GM10248 (cell line): Measurements from ENCODE around the gene TRAF1.

ENCODE experiments used
- CTCF ChIA-PET: fragments of 300-600 bp; sonication (Branson Sonifier 250); formaldehyde crosslinking; extraction: SDS; loops from one replicate; lab custom pipeline; 2021; ENCODE audit warnings: antibody characterized with exemption; lab: Yijun Ruan, JAX
- POLR2A ChIA-PET: fragments of 350-650 bp; sonication (Branson Sonifier 250); formaldehyde crosslinking; extraction: SDS; loops from one replicate; lab custom pipeline; 2020; ENCODE audit warnings: antibody characterized with exemption; lab: Yijun Ruan, JAX
- DNase-seq: peaks from one replicate; pipeline ENCODE4 v3.0.0; 2012; ENCODE audit errors: extremely low spot score
- TF ChIP-seq, protein P1 (sequence below): IDR thresholded peaks from 2 replicates; pipeline ENCODE4 v1.5.1; 2012; ENCODE audit warnings: mild to moderate bottlenecking, low read depth; ENCODE audit errors: extremely low read depth, missing control alignments, control extremely low read depth

The TRAF1 gene

GRCh38 chr9:120853198-120853597 is 73.4 kb downstream of the TRAF1 start:
- ChIA-PET CTCF (no interaction called here), POLR2A (no interaction called here)
- DNase-seq: no peak
- TF ChIP-seq, protein P1, sequence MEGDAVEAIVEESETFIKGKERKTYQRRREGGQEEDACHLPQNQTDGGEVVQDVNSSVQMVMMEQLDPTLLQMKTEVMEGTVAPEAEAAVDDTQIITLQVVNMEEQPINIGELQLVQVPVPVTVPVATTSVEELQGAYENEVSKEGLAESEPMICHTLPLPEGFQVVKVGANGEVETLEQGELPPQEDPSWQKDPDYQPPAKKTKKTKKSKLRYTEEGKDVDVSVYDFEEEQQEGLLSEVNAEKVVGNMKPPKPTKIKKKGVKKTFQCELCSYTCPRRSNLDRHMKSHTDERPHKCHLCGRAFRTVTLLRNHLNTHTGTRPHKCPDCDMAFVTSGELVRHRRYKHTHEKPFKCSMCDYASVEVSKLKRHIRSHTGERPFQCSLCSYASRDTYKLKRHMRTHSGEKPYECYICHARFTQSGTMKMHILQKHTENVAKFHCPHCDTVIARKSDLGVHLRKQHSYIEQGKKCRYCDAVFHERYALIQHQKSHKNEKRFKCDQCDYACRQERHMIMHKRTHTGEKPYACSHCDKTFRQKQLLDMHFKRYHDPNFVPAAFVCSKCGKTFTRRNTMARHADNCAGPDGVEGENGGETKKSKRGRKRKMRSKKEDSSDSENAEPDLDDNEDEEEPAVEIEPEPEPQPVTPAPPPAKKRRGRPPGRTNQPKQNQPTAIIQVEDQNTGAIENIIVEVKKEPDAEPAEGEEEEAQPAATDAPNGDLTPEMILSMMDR: no peak
